Endothelial cell of umbilical vein (primary cell): ENCODE results near the gene DMAC2L. TPM values are rescaled to one million over a fixed set of nuclear protein-coding genes. Genes with fewer than 3 reads are reported as not detected.

Experiments used
- BruUV-seq: library from RNA; stranded (reverse); fragments of 400-500 nt; replicated peaks from 2 replicates; lab custom pipeline; 2021; lab: Mats Ljungman, UMichigan
- CTCF ChIA-PET: fragments of 300-600, 350-600 bp; sonication (Branson Sonifier 250); formaldehyde crosslinking; loops from one replicate; lab custom pipeline; 2021; ENCODE audit warnings: antibody characterized with exemption, inconsistent platforms; lab: Charles Lee
- POLR2A ChIA-PET: fragments of 300-600, 350-600 bp; sonication (Branson Sonifier 250); formaldehyde crosslinking; loops from one replicate; lab custom pipeline; 2021; ENCODE audit warnings: antibody characterized with exemption, inconsistent platforms; lab: Charles Lee
- DNase-seq: peaks from one replicate; pipeline ENCODE4 v3.0.0-alpha.2; 2011; ENCODE audit warnings: low read depth, low spot score
- FAIRE-seq: peaks from 2 replicates; lab custom pipeline; 2011; peaks lifted over from hg19 to GRCh38; lab: Jason Lieb, UNC
- H2AFZ ChIP-seq: 2 replicates; pipeline ENCODE4 v1.6.0; 2012; ENCODE audit warnings: low read depth, low read length, control low read depth, inconsistent platforms
- H3K27ac ChIP-seq: 2 replicates; pipeline ENCODE4 v1.5.1; 2011; ENCODE audit warnings: low read depth, mild to moderate bottlenecking, control low read depth, low read length, moderate library complexity; ENCODE audit not compliant: insufficient read depth
- H3K27me3 ChIP-seq, 2 experiments: 2 replicates each; pipeline versions ENCODE4 v1.6.0 to v1.6.1; 2011; ENCODE audit warnings: low read length in 2 of 2, mixed read lengths in 1 of 2; ENCODE audit not compliant: control insufficient read depth in 2 of 2, insufficient read depth in 2 of 2
- H3K36me3 ChIP-seq, 2 experiments: 2 replicates in 1 of 2; 3 replicates in 1 of 2; pipeline ENCODE4 v1.5.1; 2011; ENCODE audit warnings: low read length in 2 of 2, mild to moderate bottlenecking in 1 of 2, moderate library complexity in 1 of 2; ENCODE audit not compliant: control insufficient read depth in 2 of 2, insufficient read depth in 2 of 2; ENCODE audit errors: extremely low read depth in 1 of 2
- H3K4me1 ChIP-seq: 3 replicates; pipeline ENCODE4 v1.5.1; 2011; ENCODE audit warnings: mild to moderate bottlenecking, low read length; ENCODE audit not compliant: control insufficient read depth, insufficient read depth; ENCODE audit errors: extremely low read depth
- H3K4me2 ChIP-seq: 2 replicates; pipeline ENCODE4 v1.6.1; 2011; ENCODE audit warnings: low read length, control low read depth, mixed read lengths; ENCODE audit not compliant: insufficient read depth
- H3K4me3 ChIP-seq, 3 experiments: fragments of 200-600 bp in 1 of 3; sonication (generic), shearing (Covaris generic) in 1 of 3; replicated peaks in 1 of 3; 2 replicates each; pipeline ENCODE4 v1.5.1; 2011 to 2016; ENCODE audit warnings: control low read depth in 3 of 3, low read length in 3 of 3, mild to moderate bottlenecking in 2 of 3, inconsistent platforms in 1 of 3, low read depth in 1 of 3, moderate library complexity in 1 of 3; ENCODE audit not compliant: insufficient read depth in 1 of 3
- H3K79me2 ChIP-seq: 2 replicates; pipeline ENCODE4 v1.6.0; 2012; ENCODE audit warnings: low read length, inconsistent platforms; ENCODE audit not compliant: control insufficient read depth, insufficient read depth
- H3K9ac ChIP-seq: replicated peaks from 2 replicates; pipeline ENCODE3; 2011; ENCODE audit warnings: low read length, control low read depth; ENCODE audit not compliant: insufficient read depth; ENCODE audit errors: extremely low read depth
- H3K9me1 ChIP-seq: replicated peaks from 3 replicates; pipeline ENCODE4 v1.6.0; 2011; ENCODE audit warnings: mild to moderate bottlenecking, low read length; ENCODE audit not compliant: control insufficient read depth, insufficient read depth; ENCODE audit errors: extremely low read depth
- H3K9me3 ChIP-seq: replicated peaks from 2 replicates; pipeline ENCODE4 v1.5.1; 2012; ENCODE audit warnings: low read length, inconsistent platforms; ENCODE audit not compliant: control insufficient read depth, insufficient read depth
- H4K20me1 ChIP-seq: replicated peaks from 2 replicates; pipeline ENCODE3; 2011; ENCODE audit warnings: mild to moderate bottlenecking, low read length; ENCODE audit not compliant: control insufficient read depth, insufficient read depth; ENCODE audit errors: extremely low read depth
- EZH2 ChIP-seq: IDR thresholded peaks from 2 replicates; pipeline ENCODE4 v1.6.1; 2012; ENCODE audit warnings: borderline replicate concordance, low read depth, mild to moderate bottlenecking, moderate library complexity, low read length, inconsistent platforms; ENCODE audit not compliant: severe bottlenecking
- FOS ChIP-seq: IDR thresholded peaks from 2 replicates; pipeline ENCODE4 v1.6.1; 2011; ENCODE audit warnings: mild to moderate bottlenecking, low read length, moderate library complexity, borderline replicate concordance; ENCODE audit not compliant: insufficient read depth
- GATA2 ChIP-seq: IDR thresholded peaks from 2 replicates; pipeline ENCODE4 v1.7.0; 2011; ENCODE audit warnings: low read depth, mild to moderate bottlenecking, moderate library complexity, mixed read lengths, low read length; ENCODE audit not compliant: insufficient read length, insufficient read depth
- JUN ChIP-seq: IDR thresholded peaks from 2 replicates; pipeline ENCODE4 v1.6.1; 2011; ENCODE audit warnings: borderline replicate concordance, low read depth; ENCODE audit not compliant: insufficient read length, insufficient read depth
- MYC ChIP-seq: IDR thresholded peaks from one replicate; pipeline ENCODE4 v1.6.1; 2011; ENCODE audit warnings: mild to moderate bottlenecking, low read depth, low read length
- POLR2A ChIP-seq: IDR thresholded peaks from 2 replicates; pipeline ENCODE4 v1.6.1; 2012; ENCODE audit warnings: low read depth, mild to moderate bottlenecking, control low read depth, low read length
- POLR2AphosphoS5 ChIP-seq: IDR thresholded peaks from 2 replicates; pipeline ENCODE4 v1.6.1; 2012; ENCODE audit warnings: low read depth, mild to moderate bottlenecking, control low read depth, low read length, moderate library complexity; ENCODE audit not compliant: insufficient read depth
- dilution Hi-C: fragments of 300-500 bp; cut with MboI; formaldehyde crosslinking; loops from one replicate; pipeline ENCODE4 v1.15.0; 2019; ENCODE audit warnings: low sequenced_read_pairs; ENCODE audit not compliant: extremely low pct_ligation_motif_present
- intact Hi-C: fragments of 100-400 bp; cut with micrococcal nuclease; formaldehyde crosslinking; loops from one replicate; pipeline ENCODE4 v1.10.0; 2022
- polyA plus RNA-seq, 4 experiments: library from polyadenylated mRNA; depleted of rRNA in 3 of 4; stranded (reverse) in 3 of 4; unstranded in 1 of 4; fragments of >200 nt; gene quantifications; 2 replicates each; pipeline versions ENCODE4 v1.2.1 to v1.2.3, GENCODE V29; 2011 to 2012; ENCODE audit warnings: missing spikeins in 1 of 4
- total RNA-seq: library from RNA; stranded (reverse); gene quantifications from 2 replicates; pipeline ENCODE4 v1.2.3, GENCODE V29; 2021
- TF ChIP-seq, protein P1 (sequence below): IDR thresholded peaks from 2 replicates; pipeline ENCODE4 v1.6.1; 2011; ENCODE audit not compliant: insufficient read depth, insufficient read length
- TF ChIP-seq, protein P2 (sequence below), 2 donors: IDR thresholded peaks; 1 replicate in 1 of 2; 2 replicates in 1 of 2; pipeline ENCODE4 v1.5.1; 2011; ENCODE audit warnings: low read length in 2 of 2, mild to moderate bottlenecking in 2 of 2, moderate library complexity in 2 of 2, control low read depth in 1 of 2, inconsistent platforms in 1 of 2, low read depth in 1 of 2; ENCODE audit not compliant: insufficient read depth in 1 of 2; ENCODE audit errors: extremely low read depth in 1 of 2

The DMAC2L gene
- total and polyA plus RNA-seq, 2 donors (not counting 3 experiments of a cell fraction or from before 2014, with no cell fraction given): 13.9 to 19.2 TPM

DNA sequence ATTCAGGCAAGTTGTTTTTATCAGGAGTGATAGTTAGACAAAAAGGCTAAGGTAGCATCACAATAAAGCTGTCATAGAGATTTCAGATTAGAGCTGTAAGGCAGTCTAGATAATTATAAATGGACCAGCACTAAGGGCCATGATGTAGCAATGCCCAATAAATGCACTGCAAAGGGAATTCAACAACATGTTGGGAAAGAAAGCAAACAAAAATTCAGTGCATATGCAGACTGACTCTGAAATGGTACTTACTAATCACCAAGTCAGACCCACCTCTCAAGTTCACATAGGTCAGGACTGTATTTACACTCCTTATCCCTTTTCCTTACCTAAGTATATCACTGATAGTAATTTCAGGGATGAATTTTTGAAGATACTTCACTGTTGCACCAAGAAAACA, 47.1 kb upstream of the DMAC2L start:
- dilution Hi-C loops (no loop called here), intact Hi-C loops (no loop called here)
- H3K9me1 ChIP-seq: no peaks in the 10 kb centered on the region
- H3K4me1 ChIP-seq: no peaks in the 10 kb centered on the region
- no peak for DNase-seq
- TF ChIP-seq, protein P1, sequence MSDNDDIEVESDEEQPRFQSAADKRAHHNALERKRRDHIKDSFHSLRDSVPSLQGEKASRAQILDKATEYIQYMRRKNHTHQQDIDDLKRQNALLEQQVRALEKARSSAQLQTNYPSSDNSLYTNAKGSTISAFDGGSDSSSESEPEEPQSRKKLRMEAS: no peak
- TF ChIP-seq POLR2AphosphoS5: no peak
- no peak for TF ChIP-seq EZH2
- no peak for TF ChIP-seq FOS
- no peak for TF ChIP-seq JUN
- no peak for TF ChIP-seq MYC
- TF ChIP-seq POLR2A: no peak
- TF ChIP-seq GATA2: no peak
- TF ChIP-seq, protein P2, sequence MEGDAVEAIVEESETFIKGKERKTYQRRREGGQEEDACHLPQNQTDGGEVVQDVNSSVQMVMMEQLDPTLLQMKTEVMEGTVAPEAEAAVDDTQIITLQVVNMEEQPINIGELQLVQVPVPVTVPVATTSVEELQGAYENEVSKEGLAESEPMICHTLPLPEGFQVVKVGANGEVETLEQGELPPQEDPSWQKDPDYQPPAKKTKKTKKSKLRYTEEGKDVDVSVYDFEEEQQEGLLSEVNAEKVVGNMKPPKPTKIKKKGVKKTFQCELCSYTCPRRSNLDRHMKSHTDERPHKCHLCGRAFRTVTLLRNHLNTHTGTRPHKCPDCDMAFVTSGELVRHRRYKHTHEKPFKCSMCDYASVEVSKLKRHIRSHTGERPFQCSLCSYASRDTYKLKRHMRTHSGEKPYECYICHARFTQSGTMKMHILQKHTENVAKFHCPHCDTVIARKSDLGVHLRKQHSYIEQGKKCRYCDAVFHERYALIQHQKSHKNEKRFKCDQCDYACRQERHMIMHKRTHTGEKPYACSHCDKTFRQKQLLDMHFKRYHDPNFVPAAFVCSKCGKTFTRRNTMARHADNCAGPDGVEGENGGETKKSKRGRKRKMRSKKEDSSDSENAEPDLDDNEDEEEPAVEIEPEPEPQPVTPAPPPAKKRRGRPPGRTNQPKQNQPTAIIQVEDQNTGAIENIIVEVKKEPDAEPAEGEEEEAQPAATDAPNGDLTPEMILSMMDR (IDR thresholded peaks at IDR 0.05; ENCODE audit: extremely low read depth in 1 of 2, insufficient read depth in 1 of 2, low read depth in 1 of 2, low read length in 2 of 2): no peak
- no TSS peak for BruUV-seq
- CTCF ChIA-PET: interaction anchor here (1.1 kb wide), 1 partner anchor 15 kb away, joined by 3 read pairs; no protein-coding TSS in a partner anchor
- H3K9ac ChIP-seq: no peak overlapping the region
- H3K36me3 ChIP-seq: no peaks in the 10 kb centered on the region
- H3K27me3 ChIP-seq: no peaks in the 10 kb centered on the region
- H3K4me3 ChIP-seq: no peak overlapping the region
- H4K20me1 ChIP-seq: no peaks in the 10 kb centered on the region
- H3K27ac ChIP-seq: no peak overlapping the region
- POLR2A ChIA-PET: no interaction called here
- no peak overlapping the region for H2AFZ ChIP-seq
- no peaks in the 10 kb centered on the region for H3K9me3 ChIP-seq
- no peaks in the 10 kb centered on the region for H3K79me2 ChIP-seq
- H3K4me2 ChIP-seq: no peak overlapping the region
- FAIRE-seq: no peak
